ENCODE measurements around the gene FGF12.
A peak's percentile ranks its signal among the peaks of the same experiment; 100 is the strongest.

FGF12 gene

DNA sequence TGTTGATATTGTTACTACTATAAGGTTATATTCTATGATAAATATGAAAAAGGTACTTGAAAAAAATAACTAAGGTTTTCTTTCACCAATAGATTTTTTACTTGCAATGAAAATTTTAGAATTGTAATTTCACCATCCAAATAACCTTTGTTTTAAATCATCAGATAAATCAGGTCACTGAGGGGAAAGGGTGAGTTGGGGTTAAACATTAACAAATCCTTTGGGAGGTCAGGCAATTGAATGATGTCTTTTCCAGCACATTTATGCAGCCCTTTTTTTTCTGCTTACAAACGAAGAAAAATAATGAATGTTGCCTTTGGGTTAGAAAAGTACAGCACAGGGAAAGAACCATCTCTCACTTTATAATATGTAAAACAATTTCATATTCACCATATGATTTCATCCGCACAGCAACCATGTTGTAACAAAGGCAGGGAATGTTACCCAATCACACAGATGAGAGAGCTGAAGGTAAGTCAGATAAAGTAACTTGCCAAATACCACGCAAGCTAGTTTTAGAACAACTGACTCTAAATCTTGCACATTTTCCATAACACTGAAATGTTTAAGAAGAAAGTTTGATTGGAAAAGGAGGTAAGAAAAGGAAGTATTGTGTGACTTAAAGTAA lies 151.3 kb downstream of the FGF12 start:
- DNase-seq (ENCODE audit: low read depth) = no peak
- TF ChIP-seq CTCF (conservative IDR thresholded peaks at IDR 0.05; ENCODE audit: low read depth, low read length) = no peak
- no peak overlapping the region for H3K4me3 ChIP-seq (ENCODE audit: low read length)

GRCh38 chr3:192573240-192573639 lies 154.1 kb downstream of the FGF12 start:
- H3K4me3 ChIP-seq (ENCODE audit: low read length) = no peak overlapping the region
- no peak for DNase-seq (ENCODE audit: low read depth)
- TF ChIP-seq CTCF (conservative IDR thresholded peaks at IDR 0.05; ENCODE audit: low read depth, low read length) = no peak

DNA sequence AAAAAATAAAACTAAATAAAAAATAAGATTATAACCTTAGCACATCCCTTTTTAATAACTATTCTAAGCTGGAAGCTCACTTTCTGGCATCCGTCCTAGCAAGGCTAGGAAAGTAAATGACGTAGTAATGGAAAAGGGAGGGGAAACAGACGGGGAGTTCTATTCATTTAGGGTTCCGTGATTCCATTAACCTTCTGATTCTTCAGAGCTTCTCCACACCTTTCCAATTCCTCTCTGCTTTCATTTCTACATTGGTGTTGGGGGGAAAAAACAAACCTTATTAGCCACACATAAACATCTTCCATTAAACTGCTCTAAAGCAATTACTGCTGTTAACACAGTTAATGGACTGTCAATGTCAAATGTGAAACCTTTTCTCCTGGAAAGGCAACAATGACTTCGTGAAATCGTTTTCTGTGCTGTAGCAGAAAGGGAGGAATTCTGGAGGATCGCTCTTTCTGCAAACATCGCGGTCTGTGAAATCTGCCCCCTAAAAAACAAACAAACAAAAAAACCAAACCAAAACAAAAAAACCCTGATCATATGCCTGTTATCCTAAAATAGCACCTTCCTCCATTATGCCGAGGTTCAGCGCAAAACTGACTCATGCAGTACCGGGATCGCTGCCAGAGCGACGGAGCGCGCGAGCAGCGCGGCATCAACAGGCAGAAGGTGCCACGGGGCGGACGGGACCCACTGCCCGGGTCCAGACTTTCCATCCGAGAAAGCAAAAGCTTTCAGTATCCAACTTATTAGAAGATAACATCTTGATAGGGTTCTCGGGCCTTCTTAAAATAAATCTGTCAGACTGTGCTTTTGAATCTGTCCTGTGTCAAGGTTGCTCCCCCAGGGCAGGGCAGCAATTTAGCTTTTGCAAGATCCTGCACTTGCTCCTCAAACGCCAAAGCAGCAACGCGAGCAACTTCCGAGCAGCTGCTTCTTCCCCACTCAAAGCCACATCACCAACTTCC lies 156.2 kb downstream of the FGF12 start:
- peak overlapping the region; percentile 27 for H3K4me3 ChIP-seq (ENCODE audit: low read length)
- no peak for DNase-seq (ENCODE audit: low read depth)

DNA sequence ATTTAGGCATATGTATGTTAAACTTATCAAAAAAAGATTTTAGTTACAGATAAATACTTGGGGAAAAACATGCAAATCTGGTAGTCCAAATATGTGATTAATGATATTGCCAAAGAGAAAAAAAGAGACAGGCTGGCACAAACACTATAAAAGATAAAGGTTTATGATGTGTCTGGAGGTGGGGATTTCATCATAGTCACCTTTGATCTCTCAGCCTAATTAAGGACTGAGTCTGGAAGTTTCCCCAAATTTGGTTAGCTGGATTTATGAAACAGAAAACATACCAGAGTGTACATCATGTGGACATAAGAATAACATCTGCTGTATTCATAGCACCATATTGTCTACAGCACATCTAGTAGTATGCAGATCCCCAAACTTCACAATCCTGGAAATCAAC lies 157.0 kb downstream of the FGF12 start:
- no peak overlapping the region for H3K4me3 ChIP-seq (ENCODE audit: low read length)
- no peak for TF ChIP-seq CTCF (conservative IDR thresholded peaks at IDR 0.05; ENCODE audit: low read depth, low read length)
- DNase-seq (ENCODE audit: low read depth) = no peak

More for the DNA sequence above, 156.2 kb downstream of the FGF12 start:
- no peak for TF ChIP-seq CTCF (conservative IDR thresholded peaks at IDR 0.05; ENCODE audit: low read depth, low read length)

DNA sequence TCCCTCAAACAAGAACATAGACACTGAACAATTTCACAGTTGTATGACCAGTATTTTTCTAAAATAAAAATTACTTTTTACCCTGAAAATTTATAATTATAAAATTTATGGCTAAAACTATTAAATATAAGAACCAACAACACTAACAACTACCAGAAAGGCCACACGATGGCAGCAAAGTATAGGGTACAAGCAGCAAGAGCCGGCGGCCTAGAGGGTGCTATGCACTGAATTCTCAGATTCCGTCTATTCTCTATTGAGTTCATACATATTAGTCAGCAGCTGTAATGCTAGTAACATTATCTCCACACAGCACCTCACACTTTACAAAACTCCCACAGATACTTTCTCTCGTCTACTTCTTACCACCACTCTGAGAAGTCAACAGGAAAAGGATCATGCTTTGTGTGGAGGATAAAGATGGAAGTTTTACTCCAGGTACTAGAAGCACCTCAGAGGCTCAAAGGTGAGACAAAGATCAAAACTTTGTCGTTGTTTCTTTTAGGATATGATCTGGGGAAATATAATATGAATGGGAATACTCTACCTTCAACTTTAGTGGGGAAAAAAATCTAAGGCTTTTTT lies 160.5 kb downstream of the FGF12 start:
- peak; percentile 61 for DNase-seq (ENCODE audit: low read depth)
- H3K4me3 ChIP-seq (ENCODE audit: low read length) = no peak overlapping the region
- TF ChIP-seq CTCF (conservative IDR thresholded peaks at IDR 0.05; ENCODE audit: low read depth, low read length) = peak; percentile 69

DNA sequence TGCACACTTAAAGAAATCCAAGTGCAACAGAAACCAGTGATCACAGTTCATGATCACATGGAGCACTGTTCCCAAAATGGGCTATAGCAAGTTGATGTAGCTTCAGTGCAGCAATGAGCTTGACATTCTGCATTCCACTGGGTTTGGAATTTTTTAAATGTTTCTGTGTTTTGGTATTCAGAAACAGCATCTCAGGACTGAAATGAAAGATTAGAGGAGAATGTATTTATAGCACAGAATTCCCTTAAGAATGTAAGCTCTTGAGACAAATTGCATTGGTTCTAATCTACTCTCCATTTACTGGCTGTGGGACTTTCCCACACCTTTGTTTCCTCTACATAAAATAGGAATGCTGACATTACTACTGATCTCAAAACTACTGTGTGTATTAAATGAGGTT lies 162.7 kb downstream of the FGF12 start:
- peak; percentile 70 for DNase-seq (ENCODE audit: low read depth)
- H3K4me3 ChIP-seq (ENCODE audit: low read length) = no peak overlapping the region
- TF ChIP-seq CTCF (conservative IDR thresholded peaks at IDR 0.05; ENCODE audit: low read depth, low read length) = no peak

All from retinal pigment epithelial cell (primary cell).